ENCODE results near the gene CRY2.

- no peak for TF ChIP-seq CTCF (conservative IDR thresholded peaks at IDR 0.05; ENCODE audit: low read depth in 2 of 2)
- TF ChIP-seq EZH2 (IDR thresholded peaks at IDR 0.05; ENCODE audit: low read depth, unreplicated experiment) = no peak
- no peak; the same call in 1 of the 2 replicates for TF ChIP-seq POLR2AphosphoS5 (IDR thresholded peaks at IDR 0.05; ENCODE audit: low read depth)
- TF ChIP-seq EZH2phosphoT487 (IDR thresholded peaks at IDR 0.05; ENCODE audit: unreplicated experiment) = no peak
- no peak for TF ChIP-seq CREB1 (CRISPR knock-in tag; IDR thresholded peaks at IDR 0.05; ENCODE audit: low read depth)
- no peak for TF ChIP-seq REST (IDR thresholded peaks at IDR 0.05; ENCODE audit: unreplicated experiment)
- TF ChIP-seq STAT1 (IDR thresholded peaks at IDR 0.05; ENCODE audit: unreplicated experiment) = no peak
- no peak for TF ChIP-seq NANOG (IDR thresholded peaks at IDR 0.05; ENCODE audit: borderline replicate concordance)
Measured at GRCh38 chr11:45927684-45928413, 80.6 kb downstream of the CRY2 start.

Measured in GM23338 (cell line).